OCI-LY1 (cell line): Measurements from ENCODE around the gene MSI1.

Experiments
- H2AFZ ChIP-seq: fragments of 200-600 bp; sonication (generic), shearing (Covaris generic); 2 replicates; pipeline ENCODE4 v1.6.0; 2014; ENCODE audit warnings: antibody characterized with exemption, mild to moderate bottlenecking, low read length
- H3F3A ChIP-seq: fragments of 200-600 bp; sonication (generic), shearing (Covaris generic); 2 replicates; pipeline ENCODE4 v1.6.0; 2014; ENCODE audit warnings: mild to moderate bottlenecking, antibody characterized with exemption, low read length, moderate library complexity; ENCODE audit not compliant: insufficient read depth
- H3K27ac ChIP-seq: fragments of 200-600 bp; sonication (generic); 2 replicates; pipeline ENCODE4 v1.5.1; 2014; ENCODE audit warnings: low read length, mixed run types, mild to moderate bottlenecking, low read depth; ENCODE audit not compliant: poor library complexity, severe bottlenecking
- H3K27me3 ChIP-seq: fragments of 200-600 bp; sonication (generic); 2 replicates; pipeline ENCODE4 v1.6.0; 2014; ENCODE audit warnings: antibody characterized with exemption, mild to moderate bottlenecking, low read length, moderate library complexity; ENCODE audit not compliant: insufficient read depth
- H3K36me3 ChIP-seq: fragments of 200-600 bp; sonication (generic); 2 replicates; pipeline ENCODE4 v1.6.1; 2014; ENCODE audit warnings: mild to moderate bottlenecking, antibody characterized with exemption, low read length, moderate library complexity, mixed read lengths; ENCODE audit not compliant: insufficient read depth
- H3K4me1 ChIP-seq: fragments of 200-600 bp; sonication (generic); 2 replicates; pipeline ENCODE4 v1.5.1; 2014; ENCODE audit warnings: mild to moderate bottlenecking, low read length, moderate library complexity; ENCODE audit not compliant: insufficient read depth, severe bottlenecking
- H3K4me2 ChIP-seq: fragments of 200-600 bp; sonication (generic), shearing (Covaris generic); 2 replicates; pipeline ENCODE4 v1.6.1; 2014; ENCODE audit warnings: low read length
- H3K4me3 ChIP-seq: fragments of 200-600 bp; sonication (generic); 2 replicates; pipeline ENCODE4 v1.5.1; 2014; ENCODE audit warnings: low read length, low read depth, mild to moderate bottlenecking, mixed read lengths; ENCODE audit not compliant: poor library complexity, severe bottlenecking
- H3K79me2 ChIP-seq: fragments of 200-600 bp; shearing (Covaris generic); 2 replicates; pipeline ENCODE4 v1.6.1; 2016; ENCODE audit warnings: mixed run types, low read length, mixed read lengths; ENCODE audit not compliant: insufficient read depth
- H3K9ac ChIP-seq: fragments of 200-600 bp; sonication (generic), shearing (Covaris generic); 2 replicates; pipeline ENCODE4 v1.6.1; 2014; ENCODE audit warnings: mild to moderate bottlenecking, low read length, mixed read lengths
- H3K9me2 ChIP-seq: fragments of 200-600 bp; sonication (generic), shearing (Covaris generic); 2 replicates; pipeline ENCODE4 v1.6.1; 2014; ENCODE audit warnings: low read depth, mild to moderate bottlenecking, low read length, mixed read lengths
- H3K9me3 ChIP-seq: fragments of 200-600 bp; shearing (Covaris generic); 2 replicates; pipeline ENCODE4 v1.6.1; 2014; ENCODE audit warnings: low read length, mixed read lengths
- H4K20me1 ChIP-seq: fragments of 200-600 bp; sonication (generic), shearing (Covaris generic); 2 replicates; pipeline ENCODE4 v1.6.0; 2016; ENCODE audit warnings: mild to moderate bottlenecking, low read length; ENCODE audit not compliant: insufficient read depth
- CTCF ChIP-seq: fragments of 200-600 bp; sonication (generic), shearing (Covaris generic); IDR thresholded peaks from 2 replicates; pipeline ENCODE4 v1.5.1; 2017; ENCODE audit warnings: mild to moderate bottlenecking, antibody characterized with exemption, low read length, moderate library complexity, mixed read lengths
- EZH2 ChIP-seq: fragments of 200-600 bp; sonication (generic), shearing (Covaris generic); IDR thresholded peaks from 2 replicates; pipeline ENCODE4 v1.8.0; 2017; ENCODE audit warnings: borderline replicate concordance, mixed run types, mild to moderate bottlenecking, antibody characterized with exemption, low read length, moderate library complexity, mixed read lengths

The MSI1 gene

GRCh38 chr12:120364487-120364886 is 4.5 kb downstream of the MSI1 start:
- H2AFZ ChIP-seq, result no peak overlapping the region
- peaks cover 10% of the 10 kb centered on the region; the same call in 1 of the 2 replicates for H3K27me3 ChIP-seq
- H3K4me2 ChIP-seq, result no peak overlapping the region
- no peak for TF ChIP-seq CTCF
- TF ChIP-seq EZH2, result no peak
- H3K36me3 ChIP-seq, result no peaks in the 10 kb centered on the region
- no peaks in the 10 kb centered on the region for H3K4me1 ChIP-seq
- H4K20me1 ChIP-seq, result no peaks in the 10 kb centered on the region
- no peaks in the 10 kb centered on the region for H3K9me2 ChIP-seq
- H3F3A ChIP-seq, result no peaks in the 10 kb centered on the region
- no peak overlapping the region for H3K9ac ChIP-seq
- H3K9me3 ChIP-seq, result no peaks in the 10 kb centered on the region
- no peak overlapping the region for H3K27ac ChIP-seq
- no peak overlapping the region for H3K4me3 ChIP-seq
- no peaks in the 10 kb centered on the region for H3K79me2 ChIP-seq

- Histone ChIP-seq H3K4me1 (no peaks in the 10 kb centered on the region), H3K4me3 (no peak overlapping the region), H3K27me3 (peaks cover 10% of the 10 kb centered on the region; the same call in 1 of the 2 replicates), H2AFZ (no peak overlapping the region), H4K20me1 (no peaks in the 10 kb centered on the region), H3K9me2 (no peaks in the 10 kb centered on the region), H3K36me3 (no peaks in the 10 kb centered on the region), H3K9me3 (no peaks in the 10 kb centered on the region), H3K4me2 (no peak overlapping the region), H3K27ac (no peak overlapping the region), H3K9ac (no peak overlapping the region), H3K79me2 (no peaks in the 10 kb centered on the region), H3F3A (no peaks in the 10 kb centered on the region)
- no peak for TF ChIP-seq EZH2
- TF ChIP-seq CTCF, result no peak
These were observed 5.6 kb downstream of the MSI1 start for GRCh38 chr12:120363274-120363855.

- H3K4me3 ChIP-seq, result no peak overlapping the region
- no peaks in the 10 kb centered on the region for H3F3A ChIP-seq
- no peak overlapping the region for H3K27ac ChIP-seq
- H3K79me2 ChIP-seq, result no peaks in the 10 kb centered on the region
- H3K9me2 ChIP-seq, result no peaks in the 10 kb centered on the region
- H3K27me3 ChIP-seq, result peaks cover 10% of the 10 kb centered on the region; the same call in 1 of the 2 replicates
- H3K36me3 ChIP-seq, result no peaks in the 10 kb centered on the region
- H3K4me2 ChIP-seq, result no peak overlapping the region
- no peak overlapping the region for H2AFZ ChIP-seq
- no peak for TF ChIP-seq EZH2
- no peak for TF ChIP-seq CTCF
- no peaks in the 10 kb centered on the region for H3K9me3 ChIP-seq
- no peaks in the 10 kb centered on the region for H3K4me1 ChIP-seq
- no peaks in the 10 kb centered on the region for H4K20me1 ChIP-seq
- H3K9ac ChIP-seq, result no peak overlapping the region
These were observed 6.3 kb downstream of the MSI1 start for GRCh38 chr12:120362516-120363273.
